NCI-H510A treated with DMSO at 0.1 percent for 48 hours (cell line): Measurements from ENCODE around the gene CPLX1.
"Not testable (repeated sequence)": the region's sequence is repeated elsewhere in the genome, so short reads cannot be mapped to it uniquely, and the experiment has no call there.

Source experiments
- DNase-seq: peaks from one replicate; lab custom pipeline; 2025; lab: John Stamatoyannopoulos, UW

CPLX1 gene

GRCh38 chr4:791898-792625 is 33.9 kb downstream of the CPLX1 start:
- DNase-seq = no peak

- no peak for DNase-seq
These were observed 34.6 kb downstream of the CPLX1 start for GRCh38 chr4:791252-791897.

GRCh38 chr4:790466-790820 is 35.5 kb downstream of the CPLX1 start:
- no peak for DNase-seq

- no peak for DNase-seq
These were observed 36.1 kb downstream of the CPLX1 start for GRCh38 chr4:789571-790465.

GRCh38 chr4:788636-789297 is 37.2 kb downstream of the CPLX1 start:
- no peak for DNase-seq

GRCh38 chr4:788006-788635 is 37.8 kb downstream of the CPLX1 start:
- DNase-seq = no peak

GRCh38 chr4:787561-787981 is 38.4 kb downstream of the CPLX1 start:
- no peak for DNase-seq

GRCh38 chr4:786861-787300 is 39.0 kb downstream of the CPLX1 start:
- no peak for DNase-seq

- DNase-seq = no peak
These were observed 39.7 kb downstream of the CPLX1 start for GRCh38 chr4:786074-786741.

- DNase-seq = no peak
These were observed 40.4 kb downstream of the CPLX1 start for GRCh38 chr4:785332-786073.

GRCh38 chr4:784401-785331 is 41.3 kb downstream of the CPLX1 start:
- no peak for DNase-seq

- peak; percentile 96 for DNase-seq
These were observed 44.3 kb downstream of the CPLX1 start for GRCh38 chr4:781493-782216.

- no peak for DNase-seq
These were observed 45.0 kb downstream of the CPLX1 start for GRCh38 chr4:780716-781492.

- not testable (repeated sequence) for DNase-seq
These were observed 45.7 kb downstream of the CPLX1 start for GRCh38 chr4:780255-780654.

- DNase-seq = no peak
These were observed 46.4 kb downstream of the CPLX1 start for GRCh38 chr4:779555-779954.

- no peak for DNase-seq
These were observed 48.2 kb downstream of the CPLX1 start for GRCh38 chr4:777520-778262.
